IMR-90 (cell line): ENCODE measurements around the gene IFT43. TPM values are rescaled to one million over a fixed set of nuclear protein-coding genes. Genes with fewer than 3 reads are reported as not detected.

ENCODE experiments used
- ATAC-seq: fragments of 200-7000 bp; cut with Tn5 transposase; 2 replicates; pipeline ENCODE4 v1.9.1; 2020; ENCODE audit warnings: low read depth, mild to moderate bottlenecking, moderate library complexity
- BruUV-seq: library from RNA; stranded (reverse); fragments of 400-500 nt; replicated peaks from 2 replicates; lab custom pipeline; 2021; lab: Mats Ljungman, UMichigan
- CTCF ChIA-PET: fragments of 300-600 bp; formaldehyde crosslinking; extraction: SDS; loops from one replicate; lab custom pipeline; 2021; ENCODE audit warnings: antibody characterized with exemption; lab: Yijun Ruan, JAX
- POLR2A ChIA-PET: fragments of 300-600 bp; sonication (Branson Sonifier 250); formaldehyde crosslinking; loops from one replicate; lab custom pipeline; 2022; ENCODE audit warnings: antibody characterized with exemption; ENCODE audit not compliant: unreplicated experiment; lab: Charles Lee
- DNase-seq: peaks from one replicate; pipeline ENCODE4 v3.0.0; 2013
- H2AFZ ChIP-seq: replicated peaks from 2 replicates; pipeline ENCODE3; 2013; ENCODE audit warnings: low read length, mild to moderate bottlenecking; ENCODE audit not compliant: poor library complexity
- H2AK5ac ChIP-seq: 2 replicates; pipeline ENCODE4 v1.6.1; 2013; ENCODE audit warnings: low read depth, low read length, inconsistent platforms
- H2AK9ac ChIP-seq: replicated peaks from 2 replicates; pipeline ENCODE3; 2013; ENCODE audit warnings: mild to moderate bottlenecking, low read depth, low read length, moderate library complexity; ENCODE audit not compliant: poor library complexity
- H2BK120ac ChIP-seq: 2 replicates; pipeline ENCODE4 v1.6.1; 2013; ENCODE audit warnings: low read depth, low read length, inconsistent platforms
- H2BK15ac ChIP-seq: 3 replicates; pipeline ENCODE4 v1.6.1; 2013; ENCODE audit warnings: low read depth, low read length, inconsistent platforms
- H2BK20ac ChIP-seq: 2 replicates; pipeline ENCODE4 v1.6.1; 2013; ENCODE audit warnings: low read depth, mild to moderate bottlenecking, inconsistent platforms, low read length, moderate library complexity
- H2BK5ac ChIP-seq: 2 replicates; pipeline ENCODE4 v1.6.1; 2013; ENCODE audit warnings: mild to moderate bottlenecking, low read depth, low read length, inconsistent platforms; ENCODE audit not compliant: poor library complexity, severe bottlenecking
- H3K14ac ChIP-seq: replicated peaks from 2 replicates; pipeline ENCODE4 v1.6.1; 2013; ENCODE audit warnings: low read depth, low read length, inconsistent platforms
- H3K18ac ChIP-seq: 2 replicates; pipeline ENCODE4 v1.6.1; 2013; ENCODE audit warnings: low read depth, low read length, control low read depth
- H3K23ac ChIP-seq: 2 replicates; pipeline ENCODE4 v1.6.1; 2013; ENCODE audit warnings: low read depth, low read length, inconsistent platforms
- H3K27ac ChIP-seq: 2 replicates; pipeline ENCODE4 v1.5.1; 2013; ENCODE audit warnings: mild to moderate bottlenecking, control low read depth, low read length; ENCODE audit not compliant: insufficient read depth
- H3K27me3 ChIP-seq: 2 replicates; pipeline ENCODE4 v1.6.1; 2013; ENCODE audit warnings: low read length; ENCODE audit not compliant: control insufficient read depth, insufficient read depth
- H3K36me3 ChIP-seq: 2 replicates; pipeline ENCODE4 v1.6.1; 2013; ENCODE audit warnings: low read length, mixed read lengths; ENCODE audit not compliant: control insufficient read depth, insufficient read depth
- H3K4ac ChIP-seq: 2 replicates; pipeline ENCODE4 v1.6.1; 2013; ENCODE audit warnings: low read depth, low read length, inconsistent platforms
- H3K4me1 ChIP-seq: 2 replicates; pipeline ENCODE4 v1.6.1; 2013; ENCODE audit warnings: low read length, mixed read lengths; ENCODE audit not compliant: control insufficient read depth, insufficient read depth
- H3K4me2 ChIP-seq: 2 replicates; pipeline ENCODE4 v1.6.1; 2013; ENCODE audit warnings: low read depth, mild to moderate bottlenecking, control low read depth, low read length, moderate library complexity
- H3K4me3 ChIP-seq: 2 replicates; pipeline ENCODE4 v1.5.1; 2013; ENCODE audit warnings: low read depth, mild to moderate bottlenecking, control low read depth, low read length, moderate library complexity; ENCODE audit not compliant: insufficient read depth
- H3K56ac ChIP-seq: 2 replicates; pipeline ENCODE4 v1.6.1; 2013; ENCODE audit warnings: low read length, inconsistent platforms; ENCODE audit not compliant: insufficient read depth; ENCODE audit errors: extremely low read depth
- H3K79me1 ChIP-seq, 2 experiments: 2 replicates each; pipeline ENCODE4 v1.6.1; 2013; ENCODE audit warnings: low read length in 2 of 2, inconsistent platforms in 1 of 2, low read depth in 1 of 2
- H3K9ac ChIP-seq: 2 replicates; pipeline ENCODE4 v1.6.1; 2013; ENCODE audit warnings: low read depth, low read length, control low read depth
- H3K9me1 ChIP-seq: 2 replicates; pipeline ENCODE4 v1.6.1; 2013; ENCODE audit warnings: low read length, inconsistent platforms; ENCODE audit not compliant: insufficient read depth
- H3K9me3 ChIP-seq: 2 replicates; pipeline ENCODE4 v1.6.1; 2013; ENCODE audit warnings: low read length; ENCODE audit not compliant: control insufficient read depth, insufficient read depth
- H4K20me1 ChIP-seq: 2 replicates; pipeline ENCODE4 v1.6.1; 2013; ENCODE audit warnings: low read length, inconsistent platforms; ENCODE audit not compliant: insufficient read depth
- H4K5ac ChIP-seq: 2 replicates; pipeline ENCODE4 v1.6.1; 2013; ENCODE audit warnings: mild to moderate bottlenecking, low read depth, low read length, control low read depth
- H4K8ac ChIP-seq, 2 experiments: 2 replicates each; pipeline ENCODE4 v1.6.1; 2013; ENCODE audit warnings: low read depth in 2 of 2, low read length in 2 of 2, control low read depth in 1 of 2, inconsistent platforms in 1 of 2
- H4K91ac ChIP-seq: 2 replicates; pipeline ENCODE4 v1.6.1; 2013; ENCODE audit warnings: low read depth, low read length, inconsistent platforms; ENCODE audit not compliant: insufficient read depth
- BHLHE40 ChIP-seq: fragments of 150-350 bp; IDR thresholded peaks from 2 replicates; pipeline ENCODE4 v1.6.1; 2016; ENCODE audit warnings: mild to moderate bottlenecking, low read depth, low read length
- CEBPB ChIP-seq: IDR thresholded peaks from 2 replicates; pipeline ENCODE4 v1.6.1; 2012; ENCODE audit warnings: low read depth, low read length, improper control_type of control experiment
- CHD1 ChIP-seq: IDR thresholded peaks from 2 replicates; pipeline ENCODE4 v1.6.1; 2012; ENCODE audit warnings: low read depth, low read length, improper control_type of control experiment
- CTCF ChIP-seq: conservative IDR thresholded peaks from 2 replicates; pipeline ENCODE4 v1.5.1; 2012; ENCODE audit warnings: mild to moderate bottlenecking, low read depth, low read length, improper control_type of control experiment
- MAZ ChIP-seq: IDR thresholded peaks from 2 replicates; pipeline ENCODE4 v1.6.1; 2012; ENCODE audit warnings: low read depth, mild to moderate bottlenecking, low read length, improper control_type of control experiment, moderate library complexity, borderline replicate concordance
- RAD21 ChIP-seq: IDR thresholded peaks from 2 replicates; pipeline ENCODE4 v1.6.1; 2012; ENCODE audit warnings: low read length, improper control_type of control experiment
- RCOR1 ChIP-seq: IDR thresholded peaks from 2 replicates; pipeline ENCODE4 v1.6.1; 2012; ENCODE audit warnings: mild to moderate bottlenecking, low read length, improper control_type of control experiment; ENCODE audit not compliant: insufficient replicate concordance
- RFX5 ChIP-seq: IDR thresholded peaks from 2 replicates; pipeline ENCODE4 v1.8.0; 2012; ENCODE audit warnings: low read depth, mild to moderate bottlenecking, low read length, moderate library complexity
- WGBS, 2 experiments: methylation state at CpG; one replicate each; pipeline versions ENCODE4 v1.1.5 to v1.1.7; 2013; ENCODE audit warnings: missing lambda C conversion rate in 2 of 2; ENCODE audit not compliant: insufficient read length in 1 of 2; ENCODE audit errors: extremely low coverage in 2 of 2; 5-methylcytosine and 5-hydroxymethylcytosine counted together
- dilution Hi-C: fragments of 300-500 bp; cut with HindIII; formaldehyde crosslinking; loops from one replicate; pipeline ENCODE4 v1.14.3; 2018; ENCODE audit warnings: low sequenced_read_pairs; ENCODE audit not compliant: unreplicated experiment
- in situ Hi-C: fragments of 300-500 bp; cut with MboI; formaldehyde crosslinking; loops from 3 replicates; pipeline ENCODE4 v1.14.3; 2019; ENCODE audit warnings: low sequenced_read_pairs, inconsistent platforms, mixed read lengths
- intact Hi-C: fragments of 100-400 bp; cut with micrococcal nuclease; formaldehyde crosslinking; loops from 2 replicates; pipeline ENCODE4 v1.10.0; 2022
- polyA plus RNA-seq, 3 experiments: library from polyadenylated mRNA; depleted of rRNA; stranded (reverse); fragments of >200 nt; gene quantifications; 2 replicates each; pipeline ENCODE4 v1.2.3, GENCODE V29; 2012; ENCODE audit warnings: low replicate concordance in 1 of 3
- total RNA-seq: library from RNA; depleted of rRNA; stranded (reverse); fragments of >200 nt; gene quantifications from 2 replicates; pipeline ENCODE4 v1.2.3, GENCODE V29; 2012

Gene IFT43
- total and polyA plus RNA-seq, 2 of the 4 experiments (the other 2 are of a cell fraction), result 41.4 to 43.2 TPM

- Histone ChIP-seq H4K91ac (no peak overlapping the region), H3K4ac (no peak overlapping the region), H3K18ac (no peak overlapping the region), H3K4me1 (no peaks in the 10 kb centered on the region), H3K4me2 (no peak overlapping the region), H3K9ac (no peak overlapping the region), H3K56ac (no peak overlapping the region), H3K23ac (no peak overlapping the region), H3K27me3 (no peaks in the 10 kb centered on the region; the same call in 1 of the 2 replicates), H3K9me3 (no peaks in the 10 kb centered on the region), H3K9me1 (no peaks in the 10 kb centered on the region), H3K36me3 (0 out of 2 replicates have a peak, but pooled peaks cover 2% of the 10 kb centered on the region), H2BK5ac (no peak overlapping the region), H2AK5ac (no peak overlapping the region), H3K79me1 (no peaks in the 10 kb centered on the region), H4K5ac (no peak overlapping the region), H4K8ac (no peak overlapping the region), H3K4me3 (no peak overlapping the region), H4K20me1 (no peaks in the 10 kb centered on the region), H2AK9ac (no peak overlapping the region), H2AFZ (no peak overlapping the region), H2BK20ac (no peak overlapping the region), H2BK15ac (no peak overlapping the region), H2BK120ac (no peak overlapping the region), H3K14ac (no peak overlapping the region), H3K27ac (no peak overlapping the region)
- BruUV-seq, result no TSS peak
- 95% methylated on average over 7 of the region's 9 CpGs; no CpG with 5 or more reads in 1 of the 2 experiments for WGBS, 2 experiments
- intact Hi-C loops, result no loop called here
- in situ Hi-C loops, result no loop called here
- no peak for DNase-seq
- CTCF ChIA-PET, result no interaction called here
- dilution Hi-C loops, result no loop called here
- ATAC-seq, result no peak
- POLR2A ChIA-PET, result no interaction called here
- TF ChIP-seq RCOR1 (no peak), BHLHE40 (no peak), CHD1 (no peak), CTCF (no peak), MAZ (no peak), RFX5 (no peak), CEBPB (no peak), RAD21 (no peak)
Measured at GRCh38 chr14:75970989-75971388, 14.6 kb upstream of the IFT43 start.
